GM23248 (cell line): ENCODE measurements around the gene TPRN. TPM values are rescaled to one million over a fixed set of nuclear protein-coding genes. Genes with fewer than 3 reads are reported as not detected.

Experiments
- DNase-seq: peaks from one replicate; pipeline ENCODE4 v3.0.0-alpha.2; 2015
- H2AFZ ChIP-seq: fragments of 200-600 bp; sonication (generic); 2 replicates; pipeline ENCODE4 v1.6.1; 2016; ENCODE audit warnings: antibody characterized with exemption
- H3F3A ChIP-seq: fragments of 200-600 bp; sonication (generic); 2 replicates; pipeline ENCODE4 v1.6.1; 2016; ENCODE audit warnings: mild to moderate bottlenecking, antibody characterized with exemption, mixed run types; ENCODE audit not compliant: insufficient read depth
- H3K27ac ChIP-seq: fragments of 200-600 bp; sonication (generic); 2 replicates; pipeline ENCODE4 v1.5.1; 2016; ENCODE audit warnings: mild to moderate bottlenecking
- H3K27me3 ChIP-seq: fragments of 200-600 bp; sonication (generic); replicated peaks from 2 replicates; pipeline ENCODE4 v1.6.1; 2016; ENCODE audit warnings: mild to moderate bottlenecking; ENCODE audit not compliant: insufficient read depth
- H3K36me3 ChIP-seq: fragments of 200-600 bp; sonication (generic); 2 replicates; pipeline ENCODE4 v1.6.1; 2016; ENCODE audit warnings: low read depth, mild to moderate bottlenecking
- H3K4me1 ChIP-seq: fragments of 200-600 bp; sonication (generic); 2 replicates; pipeline ENCODE4 v1.6.1; 2016; ENCODE audit warnings: mild to moderate bottlenecking; ENCODE audit not compliant: insufficient read depth
- H3K4me2 ChIP-seq: fragments of 200-600 bp; sonication (generic); one replicate; pipeline ENCODE4 v1.6.1; 2016; ENCODE audit warnings: mild to moderate bottlenecking; ENCODE audit not compliant: unreplicated experiment
- H3K4me3 ChIP-seq: fragments of 200-600 bp; sonication (generic); 2 replicates; pipeline ENCODE4 v1.5.1; 2016; ENCODE audit warnings: mild to moderate bottlenecking
- H3K79me2 ChIP-seq: fragments of 200-600 bp; sonication (generic); 2 replicates; pipeline ENCODE4 v1.6.1; 2016; ENCODE audit warnings: mild to moderate bottlenecking; ENCODE audit not compliant: insufficient read depth
- H3K9ac ChIP-seq: fragments of 200-600 bp; sonication (generic); 2 replicates; pipeline ENCODE4 v1.6.1; 2016; ENCODE audit warnings: mild to moderate bottlenecking
- H3K9me2 ChIP-seq: fragments of 200-600 bp; sonication (generic); 2 replicates; pipeline ENCODE4 v1.6.1; 2016; ENCODE audit warnings: mixed run types, mild to moderate bottlenecking, moderate library complexity; ENCODE audit not compliant: insufficient read depth
- H3K9me3 ChIP-seq: fragments of 200-600 bp; sonication (generic); one replicate; pipeline ENCODE4 v1.6.1; 2017; ENCODE audit warnings: low read depth
- H4K20me1 ChIP-seq: fragments of 200-600 bp; sonication (generic); 2 replicates; pipeline ENCODE4 v1.6.0; 2016; ENCODE audit not compliant: insufficient read depth
- EZH2 ChIP-seq: fragments of 200-600 bp; sonication (generic); IDR thresholded peaks from 2 replicates; pipeline ENCODE4 v1.6.1; 2018; ENCODE audit warnings: antibody characterized with exemption, mild to moderate bottlenecking; ENCODE audit not compliant: insufficient read depth, poor library complexity, severe bottlenecking
- EZH2phosphoT487 ChIP-seq: fragments of 200-600 bp; sonication (generic); IDR thresholded peaks from 2 replicates; pipeline ENCODE4 v1.6.1; 2018; ENCODE audit warnings: antibody characterized with exemption, moderate library complexity, mild to moderate bottlenecking, low read depth; ENCODE audit not compliant: insufficient read depth
- WGBS, 2 experiments: methylation state at CpG; one replicate each; pipeline ENCODE4 v1.1.6; 2015 to 2017; ENCODE audit warnings: low lambda C conversion rate in 2 of 2, low coverage in 1 of 2; ENCODE audit errors: missing lambda C conversion rate in 2 of 2; 5-methylcytosine and 5-hydroxymethylcytosine counted together
- in situ Hi-C: fragments of 300-500 bp; cut with MboI; formaldehyde crosslinking; loops from 2 replicates; pipeline ENCODE4 v1.15.0; 2020
- polyA plus RNA-seq: library from polyadenylated mRNA; unstranded; fragments of >200 nt; fragmentation: Nextera tagmentation; extraction: Ambion mirVana; gene quantifications from 2 replicates; pipeline ENCODE4 v1.2.1, GENCODE V29; 2016
- total RNA-seq: library from RNA; depleted of rRNA; stranded (reverse); fragments of >200 nt; shearing (Covaris generic); gene quantifications from 2 replicates; pipeline ENCODE4 v1.2.3, GENCODE V29; 2014

The TPRN gene
- total and polyA plus RNA-seq, 2 experiments from 2014 or later, result 1.7 to 7.8 TPM

- Histone ChIP-seq H3K9me2 (no peaks in the 10 kb centered on the region), H3K4me1 (peaks cover 14% of the 10 kb centered on the region), H3F3A (no peaks in the 10 kb centered on the region), H3K27ac (no peak overlapping the region), H4K20me1 (no peaks in the 10 kb centered on the region), H2AFZ (no peak overlapping the region), H3K4me2 (no peak overlapping the region), H3K9me3 (no peaks in the 10 kb centered on the region), H3K36me3 (no peaks in the 10 kb centered on the region), H3K9ac (no peak overlapping the region), H3K4me3 (no peak overlapping the region), H3K79me2 (no peaks in the 10 kb centered on the region), H3K27me3 (no peaks in the 10 kb centered on the region)
- 12% methylated on average over 25 to 40 of the region's 61 CpGs for WGBS, 2 experiments
- no peak for DNase-seq
- TF ChIP-seq EZH2phosphoT487, result no peak
- TF ChIP-seq EZH2, result no peak
- in situ Hi-C loops, result no loop called here
Observed at GRCh38 chr9:137221506-137222111, 21.1 kb upstream of the TPRN start.

GRCh38 chr9:137221095-137221505, 20.6 kb upstream of the TPRN start:
- no peak overlapping the region for H3K4me3 ChIP-seq
- no peak overlapping the region for H2AFZ ChIP-seq
- no peak overlapping the region for H3K4me2 ChIP-seq
- WGBS, 2 experiments, result 82 to 100% methylated on average over 2 to 14 of the region's 14 CpGs
- no peak for DNase-seq
- no peaks in the 10 kb centered on the region for H3K36me3 ChIP-seq
- H3K79me2 ChIP-seq, result no peaks in the 10 kb centered on the region
- in situ Hi-C loops, result no loop called here
- TF ChIP-seq EZH2 (no peak), EZH2phosphoT487 (no peak)
- H3K27ac ChIP-seq, result no peak overlapping the region
- no peaks in the 10 kb centered on the region for H3F3A ChIP-seq
- no peaks in the 10 kb centered on the region for H3K9me2 ChIP-seq
- H3K9ac ChIP-seq, result no peak overlapping the region
- H3K27me3 ChIP-seq, result no peaks in the 10 kb centered on the region
- no peaks in the 10 kb centered on the region for H4K20me1 ChIP-seq
- H3K9me3 ChIP-seq, result no peaks in the 10 kb centered on the region
- H3K4me1 ChIP-seq, result peaks cover 16% of the 10 kb centered on the region

DNA sequence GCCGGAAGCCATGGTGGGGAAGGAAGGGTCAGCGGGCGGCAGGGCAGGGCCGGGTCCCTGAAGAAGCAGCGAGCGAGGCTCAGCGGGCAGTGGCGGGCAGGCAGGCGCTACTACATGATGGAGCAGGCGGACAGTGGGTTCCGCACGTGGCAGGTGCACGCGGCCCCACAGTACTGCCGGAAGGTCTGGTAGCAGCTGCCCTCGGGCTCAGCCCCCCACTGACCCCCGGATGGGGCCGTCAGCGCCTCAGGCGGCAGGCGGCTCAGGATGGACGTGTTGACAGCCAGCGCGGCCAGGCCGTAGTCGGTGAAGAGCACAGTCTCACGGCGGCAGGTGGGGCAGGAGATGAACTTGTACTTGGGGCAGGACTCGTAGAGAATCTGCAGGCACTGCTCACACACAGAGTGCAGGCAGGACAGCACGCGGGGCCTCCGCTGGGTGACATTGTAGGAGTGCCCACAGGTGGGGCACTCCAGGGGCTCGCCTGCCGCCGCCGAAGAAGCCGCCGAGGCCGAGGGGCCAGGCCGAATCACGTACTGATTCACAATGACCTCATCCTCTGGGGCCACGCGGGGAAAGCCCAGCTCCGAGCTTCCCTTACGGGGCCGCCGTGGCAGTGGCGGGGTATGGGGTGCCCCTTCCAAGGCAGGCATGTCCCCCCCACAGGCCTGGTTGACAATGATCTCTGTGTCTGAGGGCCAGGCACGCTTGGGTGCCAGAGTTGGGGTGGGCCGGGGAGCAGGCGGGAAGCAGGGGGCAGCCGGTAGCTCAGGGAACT, 20.0 kb upstream of the TPRN start:
- Histone ChIP-seq H3K4me1 (peaks cover 16% of the 10 kb centered on the region), H3K4me3 (no peak overlapping the region), H4K20me1 (no peaks in the 10 kb centered on the region), H3K79me2 (no peaks in the 10 kb centered on the region), H3K9ac (no peak overlapping the region), H3K4me2 (no peak overlapping the region), H3K9me2 (no peaks in the 10 kb centered on the region), H3K36me3 (no peaks in the 10 kb centered on the region), H3K27ac (no peak overlapping the region), H3F3A (no peaks in the 10 kb centered on the region), H3K27me3 (no peaks in the 10 kb centered on the region), H3K9me3 (no peaks in the 10 kb centered on the region), H2AFZ (no peak overlapping the region)
- DNase-seq, result no peak
- TF ChIP-seq EZH2phosphoT487, result no peak
- no peak for TF ChIP-seq EZH2
- in situ Hi-C loops, result no loop called here
- 93 to 94% methylated on average over 44 to 51 of the region's 52 CpGs for WGBS, 2 experiments

DNA sequence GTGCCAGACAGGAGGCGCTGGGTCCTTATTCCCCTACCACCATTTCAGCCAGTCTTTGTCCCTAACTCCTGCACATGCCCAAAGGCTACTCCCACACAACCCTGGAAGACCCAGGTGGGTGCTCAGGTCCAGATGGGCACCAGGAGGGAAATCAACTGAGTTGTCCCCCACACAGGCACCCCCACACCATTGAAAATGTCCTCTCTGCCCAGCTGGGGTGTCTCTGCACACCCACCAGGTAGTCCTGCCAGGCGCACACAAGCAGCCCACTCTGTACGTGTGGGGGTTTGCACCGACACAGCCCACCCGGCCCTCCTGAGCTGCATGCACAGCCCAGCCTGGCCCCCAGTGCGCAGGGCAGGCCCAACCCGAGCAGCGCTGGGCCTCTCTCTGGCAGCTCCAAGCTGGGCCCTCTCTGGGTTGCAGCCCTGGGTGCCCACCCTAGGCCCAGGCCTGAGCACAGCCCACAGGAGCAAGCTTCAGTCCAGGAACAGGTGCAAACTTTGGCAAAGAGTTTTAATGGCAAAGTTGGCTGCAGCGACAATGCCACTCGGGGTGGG, 19.3 kb upstream of the TPRN start:
- DNase-seq, result no peak
- Histone ChIP-seq H3K36me3 (no peaks in the 10 kb centered on the region), H3K9me2 (no peaks in the 10 kb centered on the region), H3K4me3 (no peak overlapping the region), H2AFZ (no peak overlapping the region), H4K20me1 (no peaks in the 10 kb centered on the region), H3K4me2 (no peak overlapping the region), H3K27me3 (no peaks in the 10 kb centered on the region), H3K9me3 (no peaks in the 10 kb centered on the region), H3K79me2 (no peaks in the 10 kb centered on the region), H3K27ac (no peak overlapping the region), H3F3A (no peaks in the 10 kb centered on the region), H3K4me1 (peaks cover 16% of the 10 kb centered on the region), H3K9ac (no peak overlapping the region)
- WGBS, 2 experiments, result 95 to 98% methylated on average over 7 to 10 of the region's 10 CpGs
- TF ChIP-seq EZH2 (no peak), EZH2phosphoT487 (no peak)
- in situ Hi-C loops, result loop anchor here (10.0 kb wide), 1 partner anchor 95 kb away; no protein-coding TSS in a partner anchor
